Measurements from ENCODE around the gene RELN.

Gene RELN

DNA sequence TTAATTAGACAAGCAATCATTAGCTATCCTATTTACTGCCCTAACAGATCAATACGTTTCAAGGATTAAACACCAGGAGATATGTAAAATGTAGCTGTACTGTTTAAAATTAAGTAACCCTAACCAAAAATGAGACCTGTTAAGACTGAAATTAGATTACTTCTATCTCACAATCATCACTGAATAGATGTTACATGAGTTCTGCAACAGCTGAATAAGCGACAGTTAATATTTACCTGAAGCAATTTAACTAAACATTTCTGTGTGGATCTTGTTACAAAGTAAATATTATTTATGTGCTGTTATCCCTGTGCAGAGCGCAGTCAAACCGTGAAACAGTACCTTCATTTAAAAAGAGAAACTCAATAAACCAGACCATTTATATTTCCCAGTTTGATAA, 122.5 kb downstream of the RELN start:
- TF ChIP-seq ESRRG (CRISPR knock-in tag; IDR thresholded peaks at IDR 0.05), result no peak
- TF ChIP-seq RARB (CRISPR knock-in tag; IDR thresholded peaks at IDR 0.05), result no peak
- TF ChIP-seq ZFP30 (CRISPR knock-in tag; IDR thresholded peaks at IDR 0.05), result no peak
- TF ChIP-seq ZNF565 (CRISPR knock-in tag; conservative IDR thresholded peaks at IDR 0.05; ENCODE audit: low read depth), result no peak
- TF ChIP-seq TOX (CRISPR knock-in tag; IDR thresholded peaks at IDR 0.05; ENCODE audit: borderline replicate concordance), result no peak
- no peak for TF ChIP-seq CSDC2 (CRISPR knock-in tag; IDR thresholded peaks at IDR 0.05)
- peak; percentile 21; the same call in 1 of the 2 replicates for TF ChIP-seq TCF4 (CRISPR knock-in tag; IDR thresholded peaks at IDR 0.05; ENCODE audit: borderline replicate concordance)
- no peak for ATAC-seq

DNA sequence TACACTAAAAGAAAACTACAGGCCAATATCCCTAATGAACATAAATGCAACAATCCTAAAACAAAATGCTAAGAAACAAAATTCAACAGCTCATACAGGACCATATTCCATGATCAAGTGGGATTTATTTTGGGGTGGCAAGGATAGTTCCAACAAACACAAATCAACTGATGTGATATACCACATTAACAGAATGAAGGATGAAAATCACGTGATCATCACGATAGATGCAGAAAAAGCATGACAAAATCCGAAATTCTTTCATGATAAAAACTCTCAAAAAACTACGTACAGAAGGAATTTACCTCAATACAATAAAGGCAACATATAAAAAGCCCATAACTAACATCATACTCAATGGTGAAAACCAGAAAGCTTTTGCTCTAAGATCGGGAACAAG, 124.0 kb downstream of the RELN start:
- no peak for ATAC-seq
- TF ChIP-seq BACH2 (CRISPR knock-in tag; IDR thresholded peaks at IDR 0.05; ENCODE audit: borderline replicate concordance) (no peak), CSDC2 (CRISPR knock-in tag; IDR thresholded peaks at IDR 0.05) (no peak), ZNF70 (CRISPR knock-in tag; IDR thresholded peaks at IDR 0.05) (no peak), OSR1 (CRISPR knock-in tag; IDR thresholded peaks at IDR 0.05) (no peak), ARNTL (CRISPR knock-in tag; IDR thresholded peaks at IDR 0.05; ENCODE audit: borderline replicate concordance, low read depth) (no peak), ZC3H10 (CRISPR knock-in tag; IDR thresholded peaks at IDR 0.05) (no peak)
- TF ChIP-seq, protein P1, sequence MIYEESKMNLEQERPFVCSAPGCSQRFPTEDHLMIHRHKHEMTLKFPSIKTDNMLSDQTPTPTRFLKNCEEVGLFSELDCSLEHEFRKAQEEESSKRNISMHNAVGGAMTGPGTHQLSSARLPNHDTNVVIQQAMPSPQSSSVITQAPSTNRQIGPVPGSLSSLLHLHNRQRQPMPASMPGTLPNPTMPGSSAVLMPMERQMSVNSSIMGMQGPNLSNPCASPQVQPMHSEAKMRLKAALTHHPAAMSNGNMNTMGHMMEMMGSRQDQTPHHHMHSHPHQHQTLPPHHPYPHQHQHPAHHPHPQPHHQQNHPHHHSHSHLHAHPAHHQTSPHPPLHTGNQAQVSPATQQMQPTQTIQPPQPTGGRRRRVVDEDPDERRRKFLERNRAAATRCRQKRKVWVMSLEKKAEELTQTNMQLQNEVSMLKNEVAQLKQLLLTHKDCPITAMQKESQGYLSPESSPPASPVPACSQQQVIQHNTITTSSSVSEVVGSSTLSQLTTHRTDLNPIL (CRISPR knock-in tag; IDR thresholded peaks at IDR 0.05; ENCODE audit: low read depth), result no peak

DNA sequence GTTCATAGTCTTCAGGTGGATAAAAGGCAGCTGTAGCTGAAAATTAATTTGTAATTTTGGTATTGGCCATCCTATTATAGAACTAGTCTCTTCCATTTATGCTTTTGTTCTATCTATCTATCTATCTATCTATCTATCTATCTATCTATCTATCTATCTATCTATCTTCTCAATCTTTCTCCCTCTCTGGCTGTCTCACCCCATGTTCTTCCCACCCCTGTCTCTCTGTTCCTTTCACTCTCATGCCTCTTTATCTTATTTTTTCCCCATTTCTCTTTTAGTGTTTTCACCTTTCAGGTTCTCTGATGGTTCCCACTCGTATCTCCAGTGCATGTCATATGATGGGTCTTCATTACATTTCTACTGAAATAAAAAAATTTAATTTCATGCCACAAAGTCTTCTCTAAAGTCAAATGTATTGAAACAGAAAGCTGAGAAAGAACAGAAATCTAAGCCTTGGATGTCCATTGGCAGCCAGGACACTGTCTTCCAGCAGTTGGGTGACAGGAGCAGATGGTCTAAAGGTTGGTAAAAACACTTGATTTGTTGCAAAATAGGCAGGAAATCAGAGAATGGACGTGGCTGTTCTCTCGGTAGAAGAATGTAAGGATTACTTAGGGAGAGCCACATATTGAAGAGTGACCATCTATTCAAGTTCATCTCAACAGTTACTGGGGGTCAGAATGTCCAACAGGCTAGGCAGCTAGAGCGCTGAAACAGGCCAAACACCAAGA, 127.0 kb downstream of the RELN start:
- no peak for ATAC-seq
- no peak for TF ChIP-seq ZNF565 (CRISPR knock-in tag; conservative IDR thresholded peaks at IDR 0.05; ENCODE audit: low read depth)
- TF ChIP-seq ZFP3 (CRISPR knock-in tag; IDR thresholded peaks at IDR 0.05), result no peak
- TF ChIP-seq, protein P2, sequence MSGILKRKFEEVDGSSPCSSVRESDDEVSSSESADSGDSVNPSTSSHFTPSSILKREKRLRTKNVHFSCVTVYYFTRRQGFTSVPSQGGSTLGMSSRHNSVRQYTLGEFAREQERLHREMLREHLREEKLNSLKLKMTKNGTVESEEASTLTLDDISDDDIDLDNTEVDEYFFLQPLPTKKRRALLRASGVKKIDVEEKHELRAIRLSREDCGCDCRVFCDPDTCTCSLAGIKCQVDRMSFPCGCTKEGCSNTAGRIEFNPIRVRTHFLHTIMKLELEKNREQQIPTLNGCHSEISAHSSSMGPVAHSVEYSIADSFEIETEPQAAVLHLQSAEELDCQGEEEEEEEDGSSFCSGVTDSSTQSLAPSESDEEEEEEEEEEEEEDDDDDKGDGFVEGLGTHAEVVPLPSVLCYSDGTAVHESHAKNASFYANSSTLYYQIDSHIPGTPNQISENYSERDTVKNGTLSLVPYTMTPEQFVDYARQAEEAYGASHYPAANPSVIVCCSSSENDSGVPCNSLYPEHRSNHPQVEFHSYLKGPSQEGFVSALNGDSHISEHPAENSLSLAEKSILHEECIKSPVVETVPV (CRISPR knock-in tag; IDR thresholded peaks at IDR 0.05), result no peak
- TF ChIP-seq ZNF70 (CRISPR knock-in tag; IDR thresholded peaks at IDR 0.05), result no peak
- TF ChIP-seq BACH2 (CRISPR knock-in tag; IDR thresholded peaks at IDR 0.05; ENCODE audit: borderline replicate concordance), result no peak
- TF ChIP-seq ZFP30 (CRISPR knock-in tag; IDR thresholded peaks at IDR 0.05), result no peak
- TF ChIP-seq, protein P3, sequence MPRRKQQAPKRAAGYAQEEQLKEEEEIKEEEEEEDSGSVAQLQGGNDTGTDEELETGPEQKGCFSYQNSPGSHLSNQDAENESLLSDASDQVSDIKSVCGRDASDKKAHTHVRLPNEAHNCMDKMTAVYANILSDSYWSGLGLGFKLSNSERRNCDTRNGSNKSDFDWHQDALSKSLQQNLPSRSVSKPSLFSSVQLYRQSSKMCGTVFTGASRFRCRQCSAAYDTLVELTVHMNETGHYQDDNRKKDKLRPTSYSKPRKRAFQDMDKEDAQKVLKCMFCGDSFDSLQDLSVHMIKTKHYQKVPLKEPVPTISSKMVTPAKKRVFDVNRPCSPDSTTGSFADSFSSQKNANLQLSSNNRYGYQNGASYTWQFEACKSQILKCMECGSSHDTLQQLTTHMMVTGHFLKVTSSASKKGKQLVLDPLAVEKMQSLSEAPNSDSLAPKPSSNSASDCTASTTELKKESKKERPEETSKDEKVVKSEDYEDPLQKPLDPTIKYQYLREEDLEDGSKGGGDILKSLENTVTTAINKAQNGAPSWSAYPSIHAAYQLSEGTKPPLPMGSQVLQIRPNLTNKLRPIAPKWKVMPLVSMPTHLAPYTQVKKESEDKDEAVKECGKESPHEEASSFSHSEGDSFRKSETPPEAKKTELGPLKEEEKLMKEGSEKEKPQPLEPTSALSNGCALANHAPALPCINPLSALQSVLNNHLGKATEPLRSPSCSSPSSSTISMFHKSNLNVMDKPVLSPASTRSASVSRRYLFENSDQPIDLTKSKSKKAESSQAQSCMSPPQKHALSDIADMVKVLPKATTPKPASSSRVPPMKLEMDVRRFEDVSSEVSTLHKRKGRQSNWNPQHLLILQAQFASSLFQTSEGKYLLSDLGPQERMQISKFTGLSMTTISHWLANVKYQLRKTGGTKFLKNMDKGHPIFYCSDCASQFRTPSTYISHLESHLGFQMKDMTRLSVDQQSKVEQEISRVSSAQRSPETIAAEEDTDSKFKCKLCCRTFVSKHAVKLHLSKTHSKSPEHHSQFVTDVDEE (CRISPR knock-in tag; IDR thresholded peaks at IDR 0.05), result no peak
- no peak for TF ChIP-seq ZC3H10 (CRISPR knock-in tag; IDR thresholded peaks at IDR 0.05)

DNA sequence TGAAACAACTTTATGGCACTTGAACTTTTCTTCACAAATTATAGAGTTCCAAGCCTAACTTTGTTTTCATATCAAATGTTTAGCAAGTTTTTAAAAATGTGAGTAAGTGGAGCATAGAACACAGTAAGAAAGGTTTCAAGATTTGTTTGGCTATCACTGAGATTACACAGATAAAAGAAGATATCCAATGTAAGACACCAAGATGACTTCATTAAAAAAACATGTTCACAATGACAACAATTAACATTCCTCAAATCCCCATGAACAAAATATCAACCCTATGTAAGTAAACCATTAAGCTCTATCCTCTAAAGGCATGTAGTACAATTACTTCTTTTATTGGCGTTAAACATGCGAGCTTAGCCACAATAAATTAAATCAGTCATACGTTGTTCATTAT, 129.7 kb downstream of the RELN start:
- TF ChIP-seq ZNF8 (CRISPR knock-in tag; IDR thresholded peaks at IDR 0.05) (no peak), TCF4 (CRISPR knock-in tag; IDR thresholded peaks at IDR 0.05; ENCODE audit: borderline replicate concordance) (no peak), BACH2 (CRISPR knock-in tag; IDR thresholded peaks at IDR 0.05; ENCODE audit: borderline replicate concordance) (no peak), ARNTL (CRISPR knock-in tag; IDR thresholded peaks at IDR 0.05; ENCODE audit: borderline replicate concordance, low read depth) (no peak), OSR1 (CRISPR knock-in tag; IDR thresholded peaks at IDR 0.05) (no peak), ISL1 (CRISPR knock-in tag; IDR thresholded peaks at IDR 0.05) (no peak), ZNF70 (CRISPR knock-in tag; IDR thresholded peaks at IDR 0.05) (no peak), ZFP30 (CRISPR knock-in tag; IDR thresholded peaks at IDR 0.05) (no peak), ZNF565 (CRISPR knock-in tag; conservative IDR thresholded peaks at IDR 0.05; ENCODE audit: low read depth) (no peak), RARB (CRISPR knock-in tag; IDR thresholded peaks at IDR 0.05) (no peak), PPARA (CRISPR knock-in tag; IDR thresholded peaks at IDR 0.05; ENCODE audit: borderline replicate concordance) (no peak), CSDC2 (CRISPR knock-in tag; IDR thresholded peaks at IDR 0.05) (no peak)
- TF ChIP-seq, protein P4, sequence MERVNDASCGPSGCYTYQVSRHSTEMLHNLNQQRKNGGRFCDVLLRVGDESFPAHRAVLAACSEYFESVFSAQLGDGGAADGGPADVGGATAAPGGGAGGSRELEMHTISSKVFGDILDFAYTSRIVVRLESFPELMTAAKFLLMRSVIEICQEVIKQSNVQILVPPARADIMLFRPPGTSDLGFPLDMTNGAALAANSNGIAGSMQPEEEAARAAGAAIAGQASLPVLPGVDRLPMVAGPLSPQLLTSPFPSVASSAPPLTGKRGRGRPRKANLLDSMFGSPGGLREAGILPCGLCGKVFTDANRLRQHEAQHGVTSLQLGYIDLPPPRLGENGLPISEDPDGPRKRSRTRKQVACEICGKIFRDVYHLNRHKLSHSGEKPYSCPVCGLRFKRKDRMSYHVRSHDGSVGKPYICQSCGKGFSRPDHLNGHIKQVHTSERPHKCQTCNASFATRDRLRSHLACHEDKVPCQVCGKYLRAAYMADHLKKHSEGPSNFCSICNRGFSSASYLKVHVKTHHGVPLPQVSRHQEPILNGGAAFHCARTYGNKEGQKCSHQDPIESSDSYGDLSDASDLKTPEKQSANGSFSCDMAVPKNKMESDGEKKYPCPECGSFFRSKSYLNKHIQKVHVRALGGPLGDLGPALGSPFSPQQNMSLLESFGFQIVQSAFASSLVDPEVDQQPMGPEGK (CRISPR knock-in tag; IDR thresholded peaks at IDR 0.05; ENCODE audit: borderline replicate concordance), result no peak
- TF ChIP-seq, protein P5, sequence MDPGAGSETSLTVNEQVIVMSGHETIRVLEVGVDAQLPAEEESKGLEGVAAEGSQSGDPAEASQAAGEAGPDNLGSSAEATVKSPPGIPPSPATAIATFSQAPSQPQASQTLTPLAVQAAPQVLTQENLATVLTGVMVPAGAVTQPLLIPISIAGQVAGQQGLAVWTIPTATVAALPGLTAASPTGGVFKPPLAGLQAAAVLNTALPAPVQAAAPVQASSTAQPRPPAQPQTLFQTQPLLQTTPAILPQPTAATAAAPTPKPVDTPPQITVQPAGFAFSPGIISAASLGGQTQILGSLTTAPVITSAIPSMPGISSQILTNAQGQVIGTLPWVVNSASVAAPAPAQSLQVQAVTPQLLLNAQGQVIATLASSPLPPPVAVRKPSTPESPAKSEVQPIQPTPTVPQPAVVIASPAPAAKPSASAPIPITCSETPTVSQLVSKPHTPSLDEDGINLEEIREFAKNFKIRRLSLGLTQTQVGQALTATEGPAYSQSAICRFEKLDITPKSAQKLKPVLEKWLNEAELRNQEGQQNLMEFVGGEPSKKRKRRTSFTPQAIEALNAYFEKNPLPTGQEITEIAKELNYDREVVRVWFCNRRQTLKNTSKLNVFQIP (CRISPR knock-in tag; IDR thresholded peaks at IDR 0.05; ENCODE audit: borderline replicate concordance, low read depth), result no peak
- TF ChIP-seq, protein P2 (CRISPR knock-in tag; IDR thresholded peaks at IDR 0.05), result no peak
- no peak for ATAC-seq

All from SK-N-SH treated with all-trans-retinoic acid at 6 μM for 48 hours (cell line).